Measurements from ENCODE around the gene RAD51B.

GRCh38 chr14:67857778-67858350 is 38.3 kb downstream of the RAD51B start:
- TF ChIP-seq CTCF (optimal IDR thresholded peaks at IDR 0.05 in 1 of 3, IDR thresholded peaks at IDR 0.05 in 1 of 3, conservative IDR thresholded peaks at IDR 0.05 in 1 of 3; ENCODE audit: extremely low read depth in 1 of 3, insufficient read depth in 2 of 3, low read length in 3 of 3) (no peak), EZH2 (IDR thresholded peaks at IDR 0.05; ENCODE audit: low read length) (no peak)

Measured in keratinocyte (primary cell).